ENCODE measurements around the gene ASIC2. TPM values are rescaled to one million over a fixed set of nuclear protein-coding genes. Genes with fewer than 3 reads are reported as not detected.
A peak's percentile ranks its signal among the peaks of the same experiment; 100 is the strongest.

Gene ASIC2
- total and polyA plus RNA-seq, 9 of the 15 experiments (the other 6 are each of a cell fraction or from before 2014, with no cell fraction given), result not detected

DNA sequence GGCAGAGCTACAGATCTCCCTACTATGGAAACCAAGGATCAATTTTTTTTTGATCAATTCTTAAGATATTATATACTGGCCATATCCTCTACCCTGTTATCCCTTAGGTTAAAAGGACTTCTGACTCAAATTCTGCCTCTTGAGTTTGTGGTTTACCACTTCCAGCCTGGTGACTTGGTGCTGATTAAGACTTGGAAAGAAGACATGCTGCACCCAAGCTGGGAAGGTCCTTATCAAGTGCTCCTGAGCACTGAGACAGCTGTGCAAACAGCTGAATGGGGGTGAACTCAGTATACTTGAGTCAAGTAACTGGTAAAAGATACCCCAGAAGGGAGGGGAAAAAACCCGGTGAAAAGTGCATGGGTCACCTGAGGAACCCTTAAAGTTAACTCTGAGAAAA, 321.9 kb downstream of the ASIC2 start (continued):
- TF ChIP-seq JUND (IDR thresholded peaks at IDR 0.05; ENCODE audit: borderline replicate concordance, low read depth, low read length), result 0 out of 2 replicates have a peak, but pooled peaks have one; percentile 51
- peak; percentile 54; the same call in 1 of the 3 replicates for TF ChIP-seq JUND (tag; IDR thresholded peaks at IDR 0.05; ENCODE audit: borderline replicate concordance, low read depth, low read length)
- TF ChIP-seq HDAC3 (IDR thresholded peaks at IDR 0.05; ENCODE audit: borderline replicate concordance, partially characterized antibody), result no peak
- TF ChIP-seq ZKSCAN3 (CRISPR knock-in tag; IDR thresholded peaks at IDR 0.05), result no peak
- TF ChIP-seq LEF1 (IDR thresholded peaks at IDR 0.05), result peak; percentile 63; the same call in 1 of the 2 replicates
- peak; percentile 87; the same call in 1 of the 2 replicates for TF ChIP-seq EP300 (IDR thresholded peaks at IDR 0.05; ENCODE audit: low read length)
- TF ChIP-seq, protein P1, sequence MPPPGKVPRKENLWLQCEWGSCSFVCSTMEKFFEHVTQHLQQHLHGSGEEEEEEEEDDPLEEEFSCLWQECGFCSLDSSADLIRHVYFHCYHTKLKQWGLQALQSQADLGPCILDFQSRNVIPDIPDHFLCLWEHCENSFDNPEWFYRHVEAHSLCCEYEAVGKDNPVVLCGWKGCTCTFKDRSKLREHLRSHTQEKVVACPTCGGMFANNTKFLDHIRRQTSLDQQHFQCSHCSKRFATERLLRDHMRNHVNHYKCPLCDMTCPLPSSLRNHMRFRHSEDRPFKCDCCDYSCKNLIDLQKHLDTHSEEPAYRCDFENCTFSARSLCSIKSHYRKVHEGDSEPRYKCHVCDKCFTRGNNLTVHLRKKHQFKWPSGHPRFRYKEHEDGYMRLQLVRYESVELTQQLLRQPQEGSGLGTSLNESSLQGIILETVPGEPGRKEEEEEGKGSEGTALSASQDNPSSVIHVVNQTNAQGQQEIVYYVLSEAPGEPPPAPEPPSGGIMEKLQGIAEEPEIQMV (tag; conservative IDR thresholded peaks at IDR 0.05; ENCODE audit: low read depth), result no peak
- no peak for TF ChIP-seq OTX1 (CRISPR knock-in tag; IDR thresholded peaks at IDR 0.05)
- no peak for TF ChIP-seq ZNF668 (CRISPR knock-in tag; IDR thresholded peaks at IDR 0.05)
- TF ChIP-seq, protein P2, sequence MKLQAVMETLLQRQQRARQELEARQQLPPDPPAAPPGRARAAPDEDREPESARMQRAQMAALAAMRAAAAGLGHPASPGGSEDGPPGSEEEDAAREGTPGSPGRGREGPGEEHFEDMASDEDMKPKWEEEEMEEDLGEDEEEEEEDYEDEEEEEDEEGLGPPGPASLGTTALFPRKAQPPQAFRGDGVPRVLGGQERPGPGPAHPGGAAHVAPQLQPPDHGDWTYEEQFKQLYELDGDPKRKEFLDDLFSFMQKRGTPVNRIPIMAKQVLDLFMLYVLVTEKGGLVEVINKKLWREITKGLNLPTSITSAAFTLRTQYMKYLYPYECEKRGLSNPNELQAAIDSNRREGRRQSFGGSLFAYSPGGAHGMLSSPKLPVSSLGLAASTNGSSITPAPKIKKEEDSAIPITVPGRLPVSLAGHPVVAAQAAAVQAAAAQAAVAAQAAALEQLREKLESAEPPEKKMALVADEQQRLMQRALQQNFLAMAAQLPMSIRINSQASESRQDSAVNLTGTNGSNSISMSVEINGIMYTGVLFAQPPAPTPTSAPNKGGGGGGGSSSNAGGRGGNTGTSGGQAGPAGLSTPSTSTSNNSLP (IDR thresholded peaks at IDR 0.05; ENCODE audit: borderline replicate concordance, low read depth, low read length), result no peak
- no peak for TF ChIP-seq NONO (IDR thresholded peaks at IDR 0.05; ENCODE audit: low read depth in 2 of 2, low read length in 1 of 2)
- TF ChIP-seq, protein P3, sequence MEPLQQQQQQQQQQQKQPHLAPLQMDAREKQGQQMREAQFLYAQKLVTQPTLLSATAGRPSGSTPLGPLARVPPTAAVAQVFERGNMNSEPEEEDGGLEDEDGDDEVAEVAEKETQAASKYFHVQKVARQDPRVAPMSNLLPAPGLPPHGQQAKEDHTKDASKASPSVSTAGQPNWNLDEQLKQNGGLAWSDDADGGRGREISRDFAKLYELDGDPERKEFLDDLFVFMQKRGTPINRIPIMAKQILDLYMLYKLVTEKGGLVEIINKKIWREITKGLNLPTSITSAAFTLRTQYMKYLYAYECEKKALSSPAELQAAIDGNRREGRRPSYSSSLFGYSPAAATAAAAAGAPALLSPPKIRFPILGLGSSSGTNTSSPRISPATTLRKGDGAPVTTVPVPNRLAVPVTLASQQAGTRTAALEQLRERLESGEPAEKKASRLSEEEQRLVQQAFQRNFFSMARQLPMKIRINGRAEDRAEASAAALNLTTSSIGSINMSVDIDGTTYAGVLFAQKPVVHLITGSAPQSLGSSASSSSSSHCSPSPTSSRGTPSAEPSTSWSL (CRISPR knock-in tag; IDR thresholded peaks at IDR 0.05; ENCODE audit: borderline replicate concordance), result no peak
- peak; percentile 94 for TF ChIP-seq KLF16 (IDR thresholded peaks at IDR 0.05)
- peak; percentile 92 for TF ChIP-seq TCF3 (CRISPR knock-in tag; IDR thresholded peaks at IDR 0.05)
- no peak for TF ChIP-seq ZBTB1 (CRISPR knock-in tag; IDR thresholded peaks at IDR 0.05; ENCODE audit: borderline replicate concordance, low read depth)
- TF ChIP-seq, protein P4, sequence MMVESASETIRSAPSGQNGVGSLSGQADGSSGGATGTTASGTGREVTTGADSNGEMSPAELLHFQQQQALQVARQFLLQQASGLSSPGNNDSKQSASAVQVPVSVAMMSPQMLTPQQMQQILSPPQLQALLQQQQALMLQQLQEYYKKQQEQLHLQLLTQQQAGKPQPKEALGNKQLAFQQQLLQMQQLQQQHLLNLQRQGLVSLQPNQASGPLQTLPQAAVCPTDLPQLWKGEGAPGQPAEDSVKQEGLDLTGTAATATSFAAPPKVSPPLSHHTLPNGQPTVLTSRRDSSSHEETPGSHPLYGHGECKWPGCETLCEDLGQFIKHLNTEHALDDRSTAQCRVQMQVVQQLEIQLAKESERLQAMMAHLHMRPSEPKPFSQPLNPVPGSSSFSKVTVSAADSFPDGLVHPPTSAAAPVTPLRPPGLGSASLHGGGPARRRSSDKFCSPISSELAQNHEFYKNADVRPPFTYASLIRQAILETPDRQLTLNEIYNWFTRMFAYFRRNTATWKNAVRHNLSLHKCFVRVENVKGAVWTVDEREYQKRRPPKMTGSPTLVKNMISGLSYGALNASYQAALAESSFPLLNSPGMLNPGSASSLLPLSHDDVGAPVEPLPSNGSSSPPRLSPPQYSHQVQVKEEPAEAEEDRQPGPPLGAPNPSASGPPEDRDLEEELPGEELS (CRISPR knock-in tag; IDR thresholded peaks at IDR 0.05; ENCODE audit: borderline replicate concordance), result no peak
- TF ChIP-seq, protein P5, sequence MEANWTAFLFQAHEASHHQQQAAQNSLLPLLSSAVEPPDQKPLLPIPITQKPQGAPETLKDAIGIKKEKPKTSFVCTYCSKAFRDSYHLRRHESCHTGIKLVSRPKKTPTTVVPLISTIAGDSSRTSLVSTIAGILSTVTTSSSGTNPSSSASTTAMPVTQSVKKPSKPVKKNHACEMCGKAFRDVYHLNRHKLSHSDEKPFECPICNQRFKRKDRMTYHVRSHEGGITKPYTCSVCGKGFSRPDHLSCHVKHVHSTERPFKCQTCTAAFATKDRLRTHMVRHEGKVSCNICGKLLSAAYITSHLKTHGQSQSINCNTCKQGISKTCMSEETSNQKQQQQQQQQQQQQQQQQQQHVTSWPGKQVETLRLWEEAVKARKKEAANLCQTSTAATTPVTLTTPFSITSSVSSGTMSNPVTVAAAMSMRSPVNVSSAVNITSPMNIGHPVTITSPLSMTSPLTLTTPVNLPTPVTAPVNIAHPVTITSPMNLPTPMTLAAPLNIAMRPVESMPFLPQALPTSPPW (CRISPR knock-in tag; IDR thresholded peaks at IDR 0.05), result peak; percentile 55
- TF ChIP-seq ZNF282 (CRISPR knock-in tag; IDR thresholded peaks at IDR 0.05), result no peak
- TF ChIP-seq NCOA4 (IDR thresholded peaks at IDR 0.05; ENCODE audit: partially characterized antibody), result no peak
- TF ChIP-seq POLR2B (IDR thresholded peaks at IDR 0.05; ENCODE audit: low read depth, partially characterized antibody), result no peak
- no peak for TF ChIP-seq HMG20A (CRISPR knock-in tag; conservative IDR thresholded peaks at IDR 0.05)
